NT2/D1 (cell line): ENCODE data around the gene PCSK6.

Source experiments
- DNase-seq: peaks from one replicate; pipeline ENCODE4 v3.0.0-alpha.2; 2011; ENCODE audit warnings: low read depth, low spot score
- H3K27me3 ChIP-seq: 2 replicates; pipeline ENCODE4 v1.6.0; 2011; ENCODE audit warnings: mild to moderate bottlenecking; ENCODE audit not compliant: insufficient read length, insufficient read depth
- H3K36me3 ChIP-seq: 2 replicates; pipeline ENCODE4 v1.6.1; 2011; ENCODE audit warnings: mild to moderate bottlenecking, low read length, mixed read lengths; ENCODE audit not compliant: insufficient read depth, insufficient read length
- H3K4me1 ChIP-seq: 2 replicates; pipeline ENCODE4 v1.5.1; 2011; ENCODE audit not compliant: insufficient read depth, insufficient read length
- H3K4me3 ChIP-seq: 2 replicates; pipeline ENCODE4 v1.5.1; 2011; ENCODE audit warnings: low read depth; ENCODE audit not compliant: insufficient read length
- H3K9ac ChIP-seq: 2 replicates; pipeline ENCODE4 v1.6.0; 2011; ENCODE audit warnings: low read depth; ENCODE audit not compliant: insufficient read length
- H3K9me3 ChIP-seq: 2 replicates; pipeline ENCODE4 v1.5.1; 2011; ENCODE audit warnings: mild to moderate bottlenecking, low read length; ENCODE audit not compliant: insufficient read depth
- SUZ12 ChIP-seq: IDR thresholded peaks from 2 replicates; pipeline ENCODE4 v1.6.1; 2011; ENCODE audit not compliant: insufficient read length, insufficient read depth; ENCODE audit errors: extremely low read depth
- YY1 ChIP-seq: IDR thresholded peaks from 2 replicates; pipeline ENCODE4 v1.6.1; 2011; ENCODE audit not compliant: insufficient read length, insufficient read depth
- ZNF274 ChIP-seq: IDR thresholded peaks from 2 replicates; pipeline ENCODE4 v1.6.1; 2011; ENCODE audit warnings: mild to moderate bottlenecking, low read depth, low read length

Gene PCSK6

GRCh38 chr15:101461097-101461496, 28.4 kb downstream of the PCSK6 start:
- H3K9ac ChIP-seq = no peak overlapping the region
- no peak for TF ChIP-seq YY1
- no peak for TF ChIP-seq ZNF274
- no peak for TF ChIP-seq SUZ12
- H3K36me3 ChIP-seq = no peaks in the 10 kb centered on the region
- H3K27me3 ChIP-seq = no peaks in the 10 kb centered on the region
- H3K4me1 ChIP-seq = no peaks in the 10 kb centered on the region
- no peaks in the 10 kb centered on the region; the same call in 1 of the 2 replicates for H3K9me3 ChIP-seq
- no peak overlapping the region for H3K4me3 ChIP-seq
- no peak for DNase-seq

- Histone ChIP-seq H3K36me3 (no peaks in the 10 kb centered on the region), H3K4me3 (no peak overlapping the region), H3K27me3 (no peaks in the 10 kb centered on the region), H3K4me1 (no peaks in the 10 kb centered on the region), H3K9ac (no peak overlapping the region), H3K9me3 (no peaks in the 10 kb centered on the region)
- no peak for DNase-seq
- TF ChIP-seq ZNF274 (no peak), YY1 (no peak), SUZ12 (no peak)
These were observed 29.8 kb downstream of the PCSK6 start for GRCh38 chr15:101459579-101460300.

- Histone ChIP-seq H3K4me1 (no peaks in the 10 kb centered on the region), H3K36me3 (no peaks in the 10 kb centered on the region), H3K4me3 (no peak overlapping the region), H3K27me3 (no peaks in the 10 kb centered on the region), H3K9me3 (no peaks in the 10 kb centered on the region), H3K9ac (no peak overlapping the region)
- no peak for DNase-seq
- TF ChIP-seq ZNF274 (no peak), YY1 (no peak), SUZ12 (no peak)
These were observed 30.5 kb downstream of the PCSK6 start for GRCh38 chr15:101458908-101459578.

GRCh38 chr15:101458158-101458900, 31.2 kb downstream of the PCSK6 start:
- Histone ChIP-seq H3K36me3 (no peaks in the 10 kb centered on the region), H3K4me1 (no peaks in the 10 kb centered on the region), H3K4me3 (no peak overlapping the region), H3K9me3 (no peaks in the 10 kb centered on the region), H3K27me3 (no peaks in the 10 kb centered on the region), H3K9ac (no peak overlapping the region)
- DNase-seq = no peak
- TF ChIP-seq ZNF274 (no peak), SUZ12 (no peak), YY1 (no peak)

- Histone ChIP-seq H3K4me1 (no peaks in the 10 kb centered on the region), H3K9ac (no peak overlapping the region), H3K27me3 (no peaks in the 10 kb centered on the region), H3K36me3 (no peaks in the 10 kb centered on the region), H3K4me3 (no peak overlapping the region), H3K9me3 (no peaks in the 10 kb centered on the region)
- DNase-seq = no peak
- TF ChIP-seq SUZ12 (no peak), YY1 (no peak), ZNF274 (no peak)
These were observed 31.8 kb downstream of the PCSK6 start for GRCh38 chr15:101457696-101458095.

- Histone ChIP-seq H3K4me1 (peaks cover 2% of the 10 kb centered on the region), H3K9me3 (no peaks in the 10 kb centered on the region), H3K9ac (no peak overlapping the region), H3K4me3 (no peak overlapping the region), H3K27me3 (no peaks in the 10 kb centered on the region), H3K36me3 (no peaks in the 10 kb centered on the region)
- no peak for DNase-seq
- TF ChIP-seq ZNF274 = no peak
- no peak for TF ChIP-seq SUZ12
- no peak for TF ChIP-seq YY1
These were observed 33.3 kb downstream of the PCSK6 start for GRCh38 chr15:101456057-101456739.
